Peyer's patch (tissue), 4 donors: Measurements from ENCODE around the gene ATP9B.

Experiments
- POLR2A ChIP-seq, 2 donors: fragments of 450-650 bp; IDR thresholded peaks; one replicate each; pipeline ENCODE4 v1.5.1; 2017; ENCODE audit warnings: antibody characterized with exemption in 2 of 2, mild to moderate bottlenecking in 2 of 2, moderate library complexity in 2 of 2
- TF ChIP-seq, protein P1 (sequence below), 6 experiments: fragments of 450-650 bp in 4 of 6; fragments of 200-600 bp in 2 of 6; sonication (generic) in 1 of 6; IDR thresholded peaks; one replicate each; pipeline ENCODE4 v1.5.1; 2017 to 2019; ENCODE audit warnings: antibody characterized with exemption in 6 of 6, mild to moderate bottlenecking in 3 of 6, moderate library complexity in 1 of 6

DNA sequence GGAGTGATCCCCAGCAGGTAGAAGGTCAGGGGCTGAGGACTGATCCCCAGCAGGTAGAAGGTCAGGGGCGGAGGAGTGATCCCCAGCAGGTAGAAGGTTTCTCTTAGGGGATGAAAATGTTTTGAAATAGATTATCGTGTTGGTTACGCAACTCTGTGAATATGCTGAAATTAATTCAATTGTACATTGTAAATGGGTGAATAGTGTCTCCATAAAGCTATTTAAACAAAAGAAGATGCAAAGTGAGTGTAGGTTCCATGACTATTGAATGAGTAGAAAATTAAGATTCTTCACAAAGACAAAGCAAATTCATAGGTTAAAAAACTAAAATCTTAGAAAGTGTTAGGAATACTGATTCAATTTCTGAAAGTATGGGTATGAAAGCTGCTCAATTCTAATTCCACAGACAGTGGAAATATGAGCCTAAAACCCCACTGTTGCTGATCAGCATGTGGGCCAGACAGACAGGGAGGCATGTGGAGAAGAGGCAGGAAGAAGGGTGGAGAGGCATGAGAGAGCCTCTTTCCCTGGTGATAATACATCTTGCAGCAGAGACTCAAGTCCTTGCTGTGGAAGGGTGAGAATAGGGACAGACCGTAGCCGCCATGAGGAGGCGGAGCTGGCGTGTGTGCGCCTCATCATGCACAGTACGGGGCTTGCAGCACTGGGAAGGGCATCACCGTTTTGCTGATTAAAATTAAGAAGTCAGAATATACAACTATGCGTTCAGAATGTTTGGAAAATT is 240.6 kb downstream of the ATP9B start:
- TF ChIP-seq, protein P1, sequence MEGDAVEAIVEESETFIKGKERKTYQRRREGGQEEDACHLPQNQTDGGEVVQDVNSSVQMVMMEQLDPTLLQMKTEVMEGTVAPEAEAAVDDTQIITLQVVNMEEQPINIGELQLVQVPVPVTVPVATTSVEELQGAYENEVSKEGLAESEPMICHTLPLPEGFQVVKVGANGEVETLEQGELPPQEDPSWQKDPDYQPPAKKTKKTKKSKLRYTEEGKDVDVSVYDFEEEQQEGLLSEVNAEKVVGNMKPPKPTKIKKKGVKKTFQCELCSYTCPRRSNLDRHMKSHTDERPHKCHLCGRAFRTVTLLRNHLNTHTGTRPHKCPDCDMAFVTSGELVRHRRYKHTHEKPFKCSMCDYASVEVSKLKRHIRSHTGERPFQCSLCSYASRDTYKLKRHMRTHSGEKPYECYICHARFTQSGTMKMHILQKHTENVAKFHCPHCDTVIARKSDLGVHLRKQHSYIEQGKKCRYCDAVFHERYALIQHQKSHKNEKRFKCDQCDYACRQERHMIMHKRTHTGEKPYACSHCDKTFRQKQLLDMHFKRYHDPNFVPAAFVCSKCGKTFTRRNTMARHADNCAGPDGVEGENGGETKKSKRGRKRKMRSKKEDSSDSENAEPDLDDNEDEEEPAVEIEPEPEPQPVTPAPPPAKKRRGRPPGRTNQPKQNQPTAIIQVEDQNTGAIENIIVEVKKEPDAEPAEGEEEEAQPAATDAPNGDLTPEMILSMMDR (IDR thresholded peaks at IDR 0.05) = no peak
- no peak for TF ChIP-seq POLR2A (IDR thresholded peaks at IDR 0.05)
